GM18519 (cell line): ENCODE results near the gene TAS1R3.
"Not testable (repeated sequence)": the region's sequence is repeated elsewhere in the genome, so short reads cannot be mapped to it uniquely, and the experiment has no call there.

Experiments used
- ATAC-seq: cut with Tn5 transposase; IDR thresholded peaks from one replicate; pipeline ENCODE4 v1.9.1; 2021; ENCODE audit warnings: mild to moderate bottlenecking, moderate library complexity; ENCODE audit not compliant: unreplicated experiment, low FRiP score

The TAS1R3 gene

GRCh38 chr1:1364266-1364665, 33.2 kb downstream of the TAS1R3 start:
- no peak for ATAC-seq

- no peak for ATAC-seq
Measured at GRCh38 chr1:1365875-1366698, 35.0 kb downstream of the TAS1R3 start.

- no peak for ATAC-seq
Measured at GRCh38 chr1:1366699-1367066, 35.6 kb downstream of the TAS1R3 start.

- no peak for ATAC-seq
Measured at GRCh38 chr1:1367315-1367714, 36.2 kb downstream of the TAS1R3 start.

DNA sequence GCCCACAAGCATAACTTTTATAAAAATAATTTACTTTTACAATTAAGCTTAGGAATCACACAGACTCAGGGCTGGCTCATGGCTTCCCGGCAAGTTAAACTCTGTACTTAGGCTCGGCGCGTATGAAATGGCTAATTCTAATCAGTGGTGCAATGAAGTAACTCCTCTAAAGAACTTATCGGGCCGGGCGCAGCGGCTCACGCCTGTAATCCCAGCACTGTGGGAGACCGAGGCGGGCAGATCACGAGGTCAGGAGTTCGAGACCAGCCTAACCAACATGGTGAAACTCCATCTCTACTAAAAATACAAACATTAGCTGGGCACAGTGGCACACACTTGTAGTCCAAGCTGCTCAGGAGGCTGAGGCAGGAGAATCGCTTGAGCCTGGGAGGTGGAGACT, 39.0 kb downstream of the TAS1R3 start:
- ATAC-seq: not testable (repeated sequence)

- no peak for ATAC-seq
Measured at GRCh38 chr1:1370771-1371300, 39.8 kb downstream of the TAS1R3 start.

DNA sequence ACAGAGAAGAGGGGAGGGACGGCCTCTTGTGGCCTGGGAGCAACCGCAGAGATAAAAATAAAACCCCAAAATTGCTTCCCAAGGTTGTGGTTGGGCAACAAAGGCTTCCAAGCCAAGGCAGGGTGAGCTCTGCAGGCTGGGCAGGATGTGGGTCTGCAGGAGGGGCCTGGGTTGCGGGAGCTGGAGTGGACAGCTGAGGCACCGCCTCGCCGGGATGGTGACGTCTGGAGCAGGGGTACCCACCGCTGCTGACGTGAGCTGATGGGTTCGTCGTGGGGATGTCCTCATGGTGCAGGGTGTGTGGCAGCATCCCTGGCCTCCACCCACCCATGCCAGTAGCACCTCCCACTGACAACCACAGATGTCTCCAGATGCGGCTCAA, 40.3 kb downstream of the TAS1R3 start:
- ATAC-seq: no peak

- no peak for ATAC-seq
Measured at GRCh38 chr1:1371746-1372711, 40.9 kb downstream of the TAS1R3 start.

DNA sequence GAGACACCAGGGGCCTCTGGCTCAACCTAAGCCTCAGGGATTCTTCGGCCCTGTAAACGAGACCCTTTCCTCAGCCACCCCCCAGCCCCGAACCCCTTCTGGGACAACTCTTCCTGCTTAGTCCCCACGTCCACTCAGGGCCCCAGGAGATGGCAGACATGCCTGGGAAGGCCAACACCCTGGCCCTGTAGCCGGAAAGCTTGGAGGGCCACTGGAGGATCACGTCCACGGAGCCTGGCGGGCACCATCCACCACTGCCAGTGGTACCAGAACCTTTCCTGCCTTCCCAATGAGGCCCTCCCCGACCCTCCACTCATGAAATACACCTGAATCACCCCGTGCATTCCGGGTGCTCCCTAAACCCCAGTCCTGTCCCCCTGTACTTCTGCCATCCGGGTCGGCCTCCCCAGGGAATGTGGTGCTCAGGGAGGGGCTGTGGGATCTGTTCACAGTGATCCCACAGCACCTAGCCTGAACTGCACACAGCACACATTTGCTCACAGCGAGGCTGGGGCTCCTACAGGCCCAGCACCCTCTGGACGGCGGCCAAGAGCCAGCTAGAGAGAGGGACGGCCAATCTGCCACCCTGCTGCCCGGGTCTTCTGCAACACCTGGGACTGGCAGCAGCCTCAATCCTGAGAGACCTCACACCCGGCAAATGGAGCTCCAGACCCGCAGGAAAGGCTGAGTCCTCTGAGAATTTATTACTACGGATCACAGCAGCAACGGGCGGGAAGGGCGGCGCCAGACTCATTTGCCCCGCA, 42.2 kb downstream of the TAS1R3 start:
- ATAC-seq: no peak

DNA sequence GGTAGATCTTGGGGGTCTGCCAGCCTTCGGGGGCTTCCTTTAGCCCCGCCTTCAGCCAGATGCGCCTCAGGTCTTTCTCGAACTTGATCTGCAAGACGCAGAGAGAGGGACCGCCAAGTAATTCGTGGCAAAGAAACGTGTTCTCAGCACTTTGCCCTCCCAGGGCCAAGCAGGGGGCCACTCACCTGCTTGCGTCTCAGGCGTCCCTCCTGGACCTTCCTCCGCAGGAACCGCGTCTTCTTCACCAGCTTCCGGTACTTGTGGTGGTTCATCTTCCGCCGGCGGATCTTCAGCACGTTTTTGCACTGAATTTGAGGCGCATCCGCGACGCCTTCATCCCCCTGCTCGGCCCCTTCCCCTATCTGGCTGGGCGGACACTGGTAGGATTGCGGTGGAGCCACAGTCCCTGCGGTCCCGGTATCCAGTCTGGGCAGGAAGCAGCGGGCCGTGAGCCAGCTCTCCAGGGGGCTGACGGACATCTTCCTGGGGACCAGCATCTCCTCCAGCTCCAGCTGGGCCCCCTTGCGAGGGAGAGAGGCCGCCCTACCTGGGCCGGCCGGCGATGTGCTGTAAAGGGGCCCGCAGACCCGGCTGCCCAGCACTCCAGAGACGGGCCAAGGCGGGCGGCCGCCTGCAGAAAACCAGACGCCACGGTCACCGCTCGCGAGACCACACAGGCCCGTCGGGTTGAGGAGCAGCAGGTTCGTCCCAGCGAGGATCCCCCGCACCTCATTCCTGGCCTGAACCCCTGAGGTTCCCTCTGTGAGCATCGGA, 42.9 kb downstream of the TAS1R3 start:
- no peak for ATAC-seq

- ATAC-seq: no peak
Measured at GRCh38 chr1:1374589-1374928, 43.5 kb downstream of the TAS1R3 start.

- peak; percentile 74 for ATAC-seq
Measured at GRCh38 chr1:1374929-1375662, 44.0 kb downstream of the TAS1R3 start, which contains the start of gene AURKAIP1. Gene AURKAIP1 (minus strand): TSS chr1:1375207. CDS start chr1:1374756, 451 bp downstream.

DNA sequence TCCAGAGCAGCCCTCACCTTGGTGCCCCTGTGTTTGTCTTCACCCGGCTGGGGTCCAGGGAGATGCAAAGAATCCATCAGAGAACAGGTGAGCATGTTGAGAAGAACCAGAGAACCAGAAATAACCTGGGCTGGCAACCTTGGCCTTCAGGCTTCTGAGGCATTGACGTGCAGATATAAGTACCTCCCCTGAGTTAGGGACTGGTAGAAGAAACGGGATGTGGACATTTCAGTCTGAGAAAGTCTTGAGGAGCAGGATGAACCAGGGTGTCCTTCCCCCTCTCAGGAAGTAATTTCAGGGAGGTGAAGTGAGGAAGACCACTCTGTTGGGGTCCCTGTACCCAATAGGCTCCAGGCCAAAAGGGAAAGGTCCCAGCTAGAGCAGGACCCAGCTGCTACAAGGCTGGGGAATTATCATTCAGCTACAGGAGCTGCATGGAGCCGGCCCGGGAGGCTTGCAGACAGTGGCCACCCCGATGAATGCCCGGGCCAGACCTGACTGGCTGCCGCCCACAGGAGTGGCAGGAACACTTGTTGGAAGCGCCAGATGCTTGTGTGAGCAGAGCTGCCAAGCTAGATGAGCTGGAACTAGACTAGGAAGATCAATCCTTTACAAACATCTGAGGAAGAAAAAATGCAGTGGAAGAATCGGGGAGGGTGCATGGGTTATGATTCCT, 45.6 kb downstream of the TAS1R3 start:
- ATAC-seq: no peak

- ATAC-seq: no peak
Measured at GRCh38 chr1:1377540-1378205, 46.6 kb downstream of the TAS1R3 start.

DNA sequence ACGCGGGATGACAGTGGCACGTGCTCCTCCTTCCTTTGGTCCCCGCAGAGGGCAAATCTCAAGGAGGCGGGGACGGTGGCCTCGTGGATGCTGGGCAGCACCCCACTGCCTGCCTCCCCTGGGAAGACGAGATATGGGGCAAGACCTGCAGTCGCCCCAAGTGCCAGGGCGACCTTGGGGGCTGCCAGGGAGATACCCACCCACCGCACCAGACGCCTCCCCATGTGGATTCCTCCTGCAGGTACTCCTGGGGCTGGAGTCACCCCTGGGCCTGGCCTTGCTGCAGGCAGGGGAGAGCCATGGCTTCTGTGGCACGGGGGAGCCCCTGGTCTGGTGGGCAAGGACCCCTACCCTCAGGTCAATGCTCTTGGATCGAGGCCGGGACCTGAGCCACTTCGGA, 49.8 kb downstream of the TAS1R3 start:
- no peak for ATAC-seq

- no peak for ATAC-seq
Measured at GRCh38 chr1:1381294-1381693, 50.2 kb downstream of the TAS1R3 start.
